Activated effector memory CD4-positive, alpha-beta T cell treated with Interleukin-2 at 50 U/mL for 16 hours (primary cell): ENCODE results near the gene CD300LG.

Experiments
- DNase-seq: peaks from one replicate; pipeline ENCODE4 v3.0.0-alpha.2; 2020

Gene CD300LG

GRCh38 chr17:43909537-43910231 is 62.7 kb downstream of the CD300LG start:
- DNase-seq: no peak

GRCh38 chr17:43911904-43912303 is 64.9 kb downstream of the CD300LG start:
- no peak for DNase-seq

DNA sequence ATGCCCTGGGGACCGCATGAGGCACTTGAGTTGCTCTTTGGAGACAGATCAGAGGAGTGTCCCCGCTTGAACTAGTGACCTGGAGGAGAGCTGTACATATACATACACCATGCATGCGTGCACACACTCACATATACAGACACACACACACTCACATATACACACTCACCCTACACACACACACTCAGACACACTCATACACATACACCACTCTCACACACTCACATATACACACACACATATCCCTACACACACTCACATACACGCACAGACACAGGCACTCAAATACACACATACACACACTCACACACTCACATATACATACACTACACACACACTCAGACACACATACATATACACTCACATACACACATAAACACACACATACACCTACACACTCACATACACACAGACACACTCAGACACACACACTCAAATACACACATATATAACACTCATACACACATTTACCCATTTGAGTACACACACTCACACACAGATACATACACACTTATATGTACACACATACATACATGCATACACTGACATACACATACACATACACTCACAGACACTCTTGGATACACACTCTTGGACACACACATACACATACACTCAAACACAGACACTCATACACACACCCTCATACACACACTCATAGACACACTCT is 65.8 kb downstream of the CD300LG start:
- DNase-seq: no peak
